Naive thymus-derived CD8-positive, alpha-beta T cell (primary cell): ENCODE measurements around the gene XRCC2. TPM values are rescaled to one million over a fixed set of nuclear protein-coding genes. Genes with fewer than 3 reads are reported as not detected.

Experiments
- ATAC-seq, 2 donors: fragments of 150-1000 bp; cut with Tn5 transposase in 1 of 2; sonication (Bioruptor Pico), chemical (Tn5 transposase) in 1 of 2; 1 replicate in 1 of 2; 2 replicates in 1 of 2; pipeline ENCODE4 v1.10.0; 2021; ENCODE audit warnings: mild to moderate bottlenecking in 2 of 2, moderate library complexity in 2 of 2
- POLR2A ChIA-PET: fragments of 350-600 bp; sonication (Branson Sonifier 250); formaldehyde crosslinking; loops from one replicate; lab custom pipeline; 2021; ENCODE audit warnings: antibody characterized with exemption; lab: Charles Lee
- DNase-seq, 10 donors: peaks; one replicate each; pipeline versions ENCODE4 v3.0.0 to v3.0.0-alpha.2; 2020 to 2022
- H3K27ac Mint-ChIP-seq, 10 donors: one replicate each; pipeline ENCODE4 v1.8.0; 2020 to 2022; ENCODE audit warnings: mild to moderate bottlenecking in 10 of 10, mixed read lengths in 10 of 10, moderate library complexity in 4 of 10, inconsistent platforms in 1 of 10
- H3K27me3 Mint-ChIP-seq, 5 donors: one replicate each; pipeline ENCODE4 v1.8.0; 2021 to 2022; ENCODE audit warnings: mixed read lengths in 5 of 5
- H3K36me3 Mint-ChIP-seq, 3 donors: one replicate each; pipeline ENCODE4 v1.8.0; 2020 to 2022; ENCODE audit warnings: mixed read lengths in 3 of 3, mild to moderate bottlenecking in 2 of 3, inconsistent platforms in 1 of 3
- H3K4me1 Mint-ChIP-seq, 4 donors: one replicate each; pipeline ENCODE4 v1.8.0; 2021 to 2022; ENCODE audit warnings: mixed read lengths in 4 of 4
- H3K4me3 Mint-ChIP-seq, 10 donors: one replicate each; pipeline ENCODE4 v1.8.0; 2020 to 2022; ENCODE audit warnings: mild to moderate bottlenecking in 10 of 10, mixed read lengths in 10 of 10, moderate library complexity in 6 of 10, inconsistent platforms in 1 of 10
- H3K9me3 Mint-ChIP-seq, 9 donors: one replicate each; pipeline ENCODE4 v1.8.0; 2020 to 2022; ENCODE audit warnings: mixed read lengths in 9 of 9, mild to moderate bottlenecking in 3 of 9, inconsistent platforms in 1 of 9, moderate library complexity in 1 of 9
- polyA plus RNA-seq, 3 donors: library from polyadenylated mRNA; unstranded; fragments of 300-500 nt; fragmentation: Illumina TruSeq; gene quantifications; one replicate each; pipeline ENCODE4 v1.2.3, GENCODE V29; 2021
- total RNA-seq, 8 experiments: library from RNA in 2 of 8; stranded (reverse) in 2 of 8; gene quantifications; one replicate each; pipeline ENCODE4 v1.2.3 and lab custom pipeline; 2021 to 2026

XRCC2 gene
- total and polyA plus RNA-seq, 5 experiments from 2014 or later: 0.11 to 1.5 (median 0.75) TPM; not detected in 1

DNA sequence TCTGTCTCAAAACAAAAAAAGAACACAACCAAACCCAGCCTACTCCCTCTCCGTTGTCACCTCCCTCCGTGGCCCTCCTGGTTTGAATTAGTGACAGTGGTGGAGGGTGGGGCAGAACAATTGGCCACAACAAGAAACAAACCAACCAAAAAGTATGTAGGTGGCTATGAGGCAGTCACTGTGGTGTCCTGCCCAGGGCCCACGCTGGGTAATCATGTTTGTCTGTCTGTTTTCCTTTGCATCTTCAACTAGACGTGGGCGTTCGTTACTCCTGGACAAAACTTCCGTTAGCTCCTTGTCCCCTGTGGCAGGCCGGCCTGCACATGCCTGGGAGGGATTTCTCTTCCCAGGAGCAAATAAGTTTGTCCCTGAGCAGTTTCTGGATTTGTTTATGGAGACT lies 78.4 kb downstream of the XRCC2 start:
- Mint-ChIP-seq H3K4me3 (no peak overlapping the region), H3K4me1 (no peaks in the 10 kb centered on the region), H3K27ac (peak overlapping the region in 1 of 10 donors; percentile 62), H3K9me3 (no peaks in the 10 kb centered on the region), H3K27me3 (peaks cover 0 to 5% (median 0%) of the 10 kb centered on the region in 5 donors), H3K36me3 (no peaks in the 10 kb centered on the region)
- no peak for DNase-seq
- ATAC-seq: no peak
- POLR2A ChIA-PET: no interaction called here

GRCh38 chr7:152596824-152597223 lies 79.1 kb downstream of the XRCC2 start:
- DNase-seq (no peak), ATAC-seq (no peak)
- Mint-ChIP-seq H3K4me3 (no peak overlapping the region), H3K9me3 (no peaks in the 10 kb centered on the region), H3K4me1 (no peaks in the 10 kb centered on the region), H3K27ac (no peak overlapping the region), H3K36me3 (no peaks in the 10 kb centered on the region), H3K27me3 (peaks cover 0 to 5% (median 0%) of the 10 kb centered on the region in 5 donors)
- POLR2A ChIA-PET: no interaction called here

Other genes with a start within 250 kb of the XRCC2 start
- 100 to 1,000 TPM in 1 of 2 experiments, 10 to 100 TPM in 1; 91.8 to 111 TPM for gene KMT2C, start 240.1 kb downstream of the XRCC2 start, total RNA-seq
- 10 to 100 TPM in 2 of 3 donors, 1 to 10 TPM in 1; 6.7 to 20.9 (median 10.7) TPM for gene KMT2C, start 240.1 kb downstream of the XRCC2 start, polyA plus RNA-seq
- gene ACTR3B, start 83.6 kb upstream of the XRCC2 start, total RNA-seq: 10 to 100 TPM in 1 of 2 experiments, 1 to 10 TPM in 1; 8.4 to 11.1 TPM
- 10 to 100 TPM in 1 of 3 donors, 1 to 10 TPM in 2; 4.0 to 12.2 (median 8.1) TPM for gene ACTR3B, start 83.6 kb upstream of the XRCC2 start, polyA plus RNA-seq